DMS153 treated with DMSO at 0.1 percent for 48 hours (cell line): ENCODE data around the gene SRRM3.
"Not testable (repeated sequence)": the region's sequence is repeated elsewhere in the genome, so short reads cannot be mapped to it uniquely, and the experiment has no call there.

ENCODE experiments used
- DNase-seq: peaks from one replicate; lab custom pipeline; 2025; ENCODE audit not compliant: unreplicated experiment; lab: John Stamatoyannopoulos, UW

The SRRM3 gene

GRCh38 chr7:76226878-76227423 is 25.3 kb downstream of the SRRM3 start:
- DNase-seq: not testable (repeated sequence)

DNA sequence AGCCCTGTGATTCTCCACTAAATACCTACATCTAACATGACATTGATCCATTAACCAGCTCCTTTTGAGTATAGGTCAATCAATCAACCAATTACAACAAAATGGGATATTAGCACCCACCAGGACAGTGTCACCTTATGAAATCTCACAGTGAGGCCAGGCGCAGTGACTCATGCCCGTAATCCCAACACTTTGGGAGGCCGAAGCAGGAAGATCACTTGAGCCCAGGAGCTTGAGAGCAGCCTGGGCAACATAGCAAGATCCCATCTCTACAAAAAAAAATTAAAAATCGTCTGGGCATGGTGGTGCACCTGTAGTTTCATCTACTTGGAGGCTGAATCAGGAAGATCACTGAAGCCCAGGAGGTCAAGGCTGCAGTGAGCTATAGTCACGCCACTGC is 28.5 kb downstream of the SRRM3 start:
- no peak for DNase-seq

- no peak for DNase-seq
These were observed 29.4 kb downstream of the SRRM3 start for GRCh38 chr7:76231071-76231470.

GRCh38 chr7:76231583-76231982 is 29.9 kb downstream of the SRRM3 start:
- no peak for DNase-seq

DNA sequence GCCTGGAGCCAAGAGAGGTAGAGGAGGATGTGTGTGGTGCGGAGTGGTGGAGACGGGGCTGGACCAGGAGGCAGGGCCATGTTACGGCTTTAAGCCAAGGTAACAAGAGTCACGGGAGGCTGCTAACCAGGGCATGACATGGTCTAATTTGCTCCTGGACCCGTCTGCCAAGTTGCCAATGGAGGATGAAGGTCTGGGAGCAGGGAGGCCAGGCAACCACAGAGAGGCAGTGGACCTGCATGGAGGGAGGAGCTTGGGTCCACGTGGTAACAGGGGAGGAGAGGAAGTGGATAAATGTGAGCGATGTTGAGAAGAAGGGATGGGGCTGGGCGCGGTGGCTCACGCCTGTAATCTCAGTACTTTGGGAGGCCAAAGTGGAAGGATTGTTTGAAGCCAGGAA is 31.0 kb downstream of the SRRM3 start:
- DNase-seq: no peak

GRCh38 chr7:76233538-76234281 is 32.0 kb downstream of the SRRM3 start:
- DNase-seq: no peak

GRCh38 chr7:76234282-76234584 is 32.5 kb downstream of the SRRM3 start:
- no peak for DNase-seq

DNA sequence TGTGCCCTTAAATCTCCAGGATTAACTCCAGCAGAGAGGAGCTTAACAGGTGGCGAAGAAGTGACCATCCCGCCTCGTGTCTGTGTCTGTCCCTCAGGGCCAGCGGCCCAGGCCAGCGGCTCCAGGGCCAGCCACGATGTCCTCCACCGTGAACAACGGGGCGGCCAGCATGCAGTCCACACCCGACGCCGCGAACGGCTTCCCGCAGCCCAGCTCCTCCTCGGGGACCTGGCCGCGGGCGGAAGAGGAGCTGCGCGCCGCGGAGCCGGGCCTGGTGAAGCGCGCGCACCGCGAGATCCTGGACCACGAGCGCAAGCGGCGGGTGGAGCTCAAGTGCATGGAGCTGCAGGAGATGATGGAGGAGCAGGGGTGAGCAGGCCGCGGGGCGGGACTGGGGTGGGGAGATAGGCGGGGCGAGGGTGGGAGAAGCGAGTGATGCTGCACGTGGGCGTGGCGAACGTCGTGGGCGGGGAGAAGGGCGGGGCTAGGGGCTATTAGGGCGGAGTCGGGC is 33.3 kb downstream of the SRRM3 start:
- peak; percentile 67 for DNase-seq

DNA sequence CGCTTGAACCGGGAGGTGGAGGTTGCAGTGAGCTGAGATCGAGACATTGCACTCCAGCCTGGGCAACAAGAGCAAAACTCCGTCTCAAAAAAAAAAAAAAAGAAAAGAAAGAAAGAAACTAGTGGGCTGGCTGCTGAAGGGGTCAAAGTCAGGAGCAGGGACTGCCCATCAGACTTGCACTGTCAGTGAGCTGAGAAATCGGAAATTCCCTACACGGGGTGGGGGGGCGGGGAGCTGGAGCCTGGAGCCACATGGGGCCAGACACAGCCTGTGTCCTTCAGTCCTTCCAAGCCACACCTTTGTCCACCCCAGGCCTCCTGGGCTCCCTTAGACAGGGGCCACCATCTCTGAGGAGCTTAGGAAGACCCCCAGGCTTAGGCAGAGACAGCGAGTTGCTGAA is 34.5 kb downstream of the SRRM3 start:
- DNase-seq: no peak

GRCh38 chr7:76238326-76238725 is 36.6 kb downstream of the SRRM3 start:
- DNase-seq: no peak

DNA sequence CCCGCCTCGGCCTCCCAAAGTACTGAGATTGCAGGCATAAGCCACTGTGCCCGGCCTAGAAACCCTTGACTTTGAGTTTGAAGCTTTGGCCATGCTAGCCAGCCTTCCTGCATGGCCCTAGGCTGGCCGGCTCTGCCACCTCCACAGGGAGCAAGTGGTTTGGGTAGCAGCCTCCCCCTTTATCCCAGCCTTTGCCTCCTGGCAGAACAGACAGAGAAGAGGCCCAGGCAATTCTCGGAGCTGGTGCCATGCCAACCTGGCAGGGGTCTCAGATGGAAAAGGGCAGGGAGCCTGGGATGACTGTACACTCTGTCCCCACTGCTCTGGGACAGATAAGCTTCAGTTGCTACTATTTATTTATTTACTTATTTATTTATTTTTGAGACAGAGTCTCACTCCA is 39.4 kb downstream of the SRRM3 start:
- DNase-seq: no peak

DNA sequence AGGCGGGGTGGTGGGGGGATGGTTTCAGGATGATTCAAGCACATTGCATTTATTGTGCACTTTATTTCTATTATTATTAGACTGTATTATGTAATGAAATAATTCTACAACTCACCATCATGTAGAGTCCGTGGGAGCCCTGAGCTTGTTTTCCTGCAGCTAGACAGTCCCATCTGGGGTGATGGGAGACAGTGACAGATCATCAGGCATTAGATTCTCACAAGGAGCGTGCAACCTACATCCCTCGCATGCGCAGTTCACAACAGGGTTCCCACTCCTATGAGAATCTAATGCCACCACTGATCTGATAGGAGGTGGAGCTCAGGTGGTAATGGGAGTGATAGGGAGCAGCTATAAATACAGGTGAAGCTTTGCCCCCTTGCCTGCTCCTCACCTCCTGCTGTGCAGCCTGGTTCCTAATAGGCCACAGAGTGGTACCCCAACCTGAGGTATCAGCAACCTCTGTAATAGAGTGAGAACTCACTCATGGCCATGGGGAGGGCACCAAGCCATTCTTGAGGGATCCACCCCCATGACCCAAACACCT is 40.9 kb downstream of the SRRM3 start:
- not testable (repeated sequence) for DNase-seq

GRCh38 chr7:76244781-76245391 is 43.2 kb downstream of the SRRM3 start:
- DNase-seq: no peak

- DNase-seq: no peak
These were observed 45.2 kb downstream of the SRRM3 start for GRCh38 chr7:76246804-76247389.

DNA sequence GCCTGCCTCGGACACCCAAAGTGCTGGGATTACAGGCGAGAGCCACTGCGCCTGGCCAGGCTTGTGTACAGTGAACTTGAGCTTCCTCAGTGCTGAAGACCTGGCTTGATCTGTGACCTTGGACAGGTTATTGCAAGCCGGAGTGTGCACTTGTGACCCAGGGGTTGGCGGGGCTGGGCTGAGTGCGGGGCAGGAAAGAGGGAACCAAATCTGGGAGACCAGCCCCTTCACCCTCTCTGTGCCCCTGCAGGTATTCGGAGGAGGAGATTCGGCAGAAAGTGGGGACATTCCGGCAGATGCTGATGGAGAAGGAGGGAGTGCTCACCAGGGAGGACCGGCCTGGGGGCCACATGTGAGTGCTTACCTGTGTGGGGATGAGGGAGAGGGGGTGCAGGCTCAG is 46.2 kb downstream of the SRRM3 start:
- DNase-seq: no peak

- DNase-seq: no peak
These were observed 50.3 kb downstream of the SRRM3 start for GRCh38 chr7:76252021-76252420.

DNA sequence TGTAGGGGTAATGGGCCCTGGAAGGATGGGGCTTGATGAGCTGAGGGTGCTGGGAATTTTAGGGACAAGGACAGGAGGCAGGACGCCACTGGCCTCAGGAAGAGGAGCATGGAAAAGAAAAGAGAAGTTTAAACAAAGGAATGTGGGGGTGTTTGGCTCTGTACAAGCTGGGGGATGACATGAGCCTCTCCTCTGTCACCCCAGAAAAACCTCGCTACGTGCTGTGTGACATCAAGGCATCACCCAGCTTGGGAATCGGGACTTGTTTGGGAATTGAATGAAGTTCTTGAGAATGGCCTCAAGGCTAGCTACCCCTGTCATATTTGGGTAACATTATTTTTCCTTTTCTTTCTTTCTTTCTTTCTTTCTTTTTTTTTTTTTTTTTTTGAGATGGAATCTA is 53.1 kb downstream of the SRRM3 start:
- no peak for DNase-seq

DNA sequence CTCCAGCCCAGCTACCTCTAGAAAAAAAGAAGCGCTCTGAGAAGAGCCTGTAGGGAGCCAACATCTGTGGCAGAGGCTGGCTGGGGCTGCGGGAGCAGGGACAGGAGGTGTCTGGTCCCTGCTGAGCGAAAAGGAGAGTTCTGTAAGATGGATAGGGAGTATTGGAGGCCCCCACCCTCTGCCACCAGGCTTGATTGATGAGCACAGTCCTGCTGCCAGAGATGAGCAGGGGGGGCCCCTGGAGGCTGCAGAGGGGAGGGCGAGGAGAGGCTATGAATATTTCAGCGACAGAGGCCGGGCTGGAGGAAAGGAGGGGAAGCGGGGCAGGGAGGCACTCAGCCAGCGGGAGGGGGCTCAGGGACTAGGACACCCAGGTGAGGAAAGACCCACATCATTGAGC is 56.3 kb downstream of the SRRM3 start:
- DNase-seq: no peak

DNA sequence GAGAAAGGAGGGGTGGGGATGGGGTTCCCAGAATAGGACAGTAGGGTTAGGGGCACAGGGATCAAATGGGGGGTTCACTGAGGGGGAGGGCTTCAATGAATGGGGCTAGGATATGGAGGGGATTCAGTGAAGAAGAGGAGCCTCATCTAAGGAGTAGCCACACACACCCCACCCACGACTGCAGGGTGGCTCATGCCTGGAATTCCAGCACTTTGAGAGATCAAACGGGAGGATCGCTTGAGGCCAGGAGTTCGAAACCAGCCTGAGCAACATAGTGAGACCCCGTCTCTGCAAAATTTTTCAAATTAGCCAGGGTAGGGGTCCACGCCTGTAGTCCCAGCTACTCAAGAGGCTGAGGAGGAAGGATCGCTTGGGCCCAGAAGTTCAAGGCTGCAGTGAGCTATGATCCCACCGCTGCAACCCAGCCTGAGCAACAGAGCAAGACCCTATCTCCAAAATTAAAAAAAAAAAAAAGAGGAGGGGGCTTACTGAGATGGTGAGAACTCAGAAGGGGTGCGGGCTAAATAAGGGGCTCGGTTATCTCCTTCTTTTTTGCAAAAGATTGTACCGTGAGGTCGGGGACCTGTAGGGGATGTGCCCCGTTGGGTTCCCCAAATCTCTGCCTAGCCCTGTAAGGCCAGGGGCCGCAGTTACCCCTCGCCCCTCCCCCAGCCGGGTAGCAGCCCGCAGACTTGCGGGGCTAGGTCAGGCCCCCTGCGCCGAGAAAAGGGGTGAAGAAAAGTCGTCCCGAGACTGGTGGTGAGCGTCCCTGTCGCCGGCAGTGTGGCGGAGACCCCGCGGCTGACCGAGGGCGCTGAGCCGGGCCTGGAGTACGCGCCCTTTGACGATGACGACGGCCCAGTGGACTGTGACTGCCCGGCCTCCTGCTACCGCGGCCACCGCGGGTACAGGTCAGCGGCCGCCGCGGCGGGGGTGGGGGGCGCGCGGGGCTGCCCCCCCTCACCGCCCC is 57.7 kb downstream of the SRRM3 start:
- DNase-seq: no peak

DNA sequence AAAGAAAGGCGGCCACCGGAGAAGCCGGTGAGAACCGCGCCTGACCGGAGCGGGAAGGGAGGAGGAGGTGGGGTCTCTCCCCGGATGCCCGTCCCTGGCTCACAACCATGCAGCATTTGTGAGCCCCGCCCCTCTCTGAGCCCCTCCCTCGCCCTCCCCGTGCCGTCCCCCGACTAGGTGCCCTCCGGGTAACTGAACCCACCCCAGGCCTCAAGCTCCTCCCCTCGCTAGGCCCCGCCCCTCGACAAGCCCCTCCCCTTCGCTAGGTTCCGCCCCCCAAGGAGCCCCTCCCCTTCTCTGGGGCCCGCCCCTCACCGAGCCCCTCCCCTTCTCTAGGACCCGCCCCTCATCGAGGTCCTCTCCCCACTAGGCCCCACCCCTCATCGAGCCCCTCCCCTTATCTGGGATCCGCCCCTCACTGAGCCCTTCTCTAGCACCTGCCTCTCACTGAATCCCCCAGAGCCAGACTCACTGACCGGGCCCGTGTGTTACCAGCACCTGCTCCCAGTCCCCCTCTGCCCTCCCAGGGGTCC is 58.5 kb downstream of the SRRM3 start:
- DNase-seq: peak; percentile 20
